ENCODE data around the gene TRAPPC2.
A peak's percentile ranks its signal among the peaks of the same experiment; 100 is the strongest.
"Not testable (repeated sequence)": the region's sequence is repeated elsewhere in the genome, so short reads cannot be mapped to it uniquely, and the experiment has no call there.

TRAPPC2 gene

GRCh38 chrX:13697455-13697854 is 37.0 kb downstream of the TRAPPC2 start:
- no peak for DNase-seq

- DNase-seq, result no peak
Observed at GRCh38 chrX:13695601-13696115, 38.8 kb downstream of the TRAPPC2 start.

GRCh38 chrX:13694983-13695382 is 39.4 kb downstream of the TRAPPC2 start:
- DNase-seq, result no peak

- peak; percentile 6 for DNase-seq
Observed at GRCh38 chrX:13694359-13694758, 40.1 kb downstream of the TRAPPC2 start.

GRCh38 chrX:13693341-13693961 is 41.0 kb downstream of the TRAPPC2 start:
- peak; percentile 48 for DNase-seq

DNA sequence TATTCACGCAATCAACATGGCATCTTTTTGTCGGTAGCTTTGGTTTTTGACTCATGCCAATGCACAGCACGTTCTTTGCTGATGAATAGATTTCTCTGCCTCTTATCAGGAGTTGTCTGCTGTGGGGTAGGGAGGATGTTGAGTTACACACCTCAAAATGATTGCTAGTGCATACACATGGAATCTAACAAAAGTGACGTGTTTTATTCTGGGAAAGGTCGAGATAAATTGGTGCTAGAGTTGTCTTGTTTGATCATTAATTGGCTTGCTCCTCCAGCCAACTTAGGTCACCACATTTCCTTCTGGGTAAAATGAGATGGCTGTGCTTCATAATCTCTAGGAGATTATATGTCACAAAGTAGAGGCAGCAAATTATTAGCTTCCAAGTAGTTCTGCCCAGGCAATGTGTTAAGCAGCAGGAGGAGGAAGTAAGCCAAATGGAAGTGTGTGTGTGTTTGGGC is 41.6 kb downstream of the TRAPPC2 start:
- no peak for DNase-seq

DNA sequence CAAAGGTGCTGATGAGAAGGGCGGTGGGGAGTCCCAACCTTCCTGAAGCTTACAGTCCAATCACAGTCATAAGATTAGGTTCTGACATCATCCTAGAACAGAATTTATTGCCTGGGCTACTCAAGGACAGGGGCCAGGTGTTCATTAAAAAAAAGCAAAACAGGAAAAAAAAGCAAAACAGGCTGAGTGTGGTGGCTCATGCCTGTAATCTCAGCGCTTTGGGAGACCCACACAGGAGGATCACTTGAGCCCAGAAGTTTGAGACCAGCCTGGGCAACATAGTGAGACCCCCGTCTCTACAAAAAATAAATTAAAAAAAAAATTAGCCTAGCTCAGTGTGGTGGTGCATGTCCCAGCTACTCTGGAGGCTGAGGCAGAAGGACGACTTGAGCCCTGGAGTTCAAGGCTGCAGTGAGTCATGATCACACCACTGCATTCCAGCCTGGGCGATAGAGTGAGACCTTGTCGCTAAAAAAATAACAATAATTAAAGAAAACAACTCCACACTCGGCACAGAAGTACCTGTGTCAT is 42.5 kb downstream of the TRAPPC2 start:
- DNase-seq, result no peak

- no peak for DNase-seq
Observed at GRCh38 chrX:13690836-13691235, 43.6 kb downstream of the TRAPPC2 start.

- DNase-seq, result no peak
Observed at GRCh38 chrX:13689741-13690211, 44.6 kb downstream of the TRAPPC2 start.

- no peak for DNase-seq
Observed at GRCh38 chrX:13688958-13689740, 45.3 kb downstream of the TRAPPC2 start, which contains the start of gene RAB9A. RAB9A (plus strand) TSS chrX:13689128; CDS start chrX:13708747, 19,619 bp downstream.

- no peak for DNase-seq
Observed at GRCh38 chrX:13688384-13688957, 45.9 kb downstream of the TRAPPC2 start.

DNA sequence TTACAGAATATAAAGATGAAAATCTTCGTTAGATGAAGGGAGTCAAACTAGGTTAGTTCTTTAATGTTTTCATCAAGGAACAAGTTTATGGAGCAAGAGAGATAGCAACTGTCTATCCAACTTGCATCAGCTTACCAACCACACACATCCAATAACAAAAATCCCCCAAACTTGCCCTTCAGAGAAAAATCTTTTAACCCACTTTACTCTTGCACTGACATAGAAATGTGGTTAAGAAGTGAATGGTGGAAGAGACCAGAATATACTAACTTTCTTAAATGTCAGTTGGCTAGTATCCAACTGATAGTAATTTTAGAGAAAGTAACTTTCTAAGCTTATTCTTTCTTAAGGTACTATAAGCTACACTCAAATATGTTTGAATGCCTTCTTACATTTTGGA is 47.2 kb downstream of the TRAPPC2 start:
- DNase-seq, result no peak

DNA sequence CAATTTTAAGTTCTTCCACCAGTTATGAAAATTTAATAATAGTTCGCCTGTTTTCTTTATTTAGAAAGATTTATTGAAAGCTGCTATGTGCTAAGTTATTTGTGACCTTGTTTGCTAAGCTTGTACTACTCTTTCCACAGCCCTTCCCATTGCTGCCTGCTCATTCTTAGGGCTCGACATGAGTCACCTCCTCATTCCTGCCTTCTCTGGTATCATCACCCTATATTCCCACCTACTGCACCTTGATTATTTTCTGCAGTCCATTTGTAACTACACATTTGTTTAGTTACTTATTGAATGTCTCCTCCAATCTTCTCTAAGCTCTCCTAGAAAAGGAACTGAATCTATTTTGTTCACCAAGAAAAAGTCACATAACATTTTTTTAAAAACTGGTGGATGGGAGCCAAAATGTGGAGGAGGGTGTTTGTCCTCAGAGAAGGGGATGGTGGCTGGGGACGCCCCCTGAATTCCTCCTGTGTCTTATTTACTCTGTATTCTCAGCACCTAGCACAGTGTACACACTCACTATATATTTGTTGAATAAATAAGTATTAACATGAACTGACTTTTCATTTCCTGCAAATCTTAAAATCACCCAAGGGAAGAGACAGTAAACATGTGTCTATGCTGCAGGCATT is 49.2 kb downstream of the TRAPPC2 start:
- DNase-seq, result peak; percentile 40

DNA sequence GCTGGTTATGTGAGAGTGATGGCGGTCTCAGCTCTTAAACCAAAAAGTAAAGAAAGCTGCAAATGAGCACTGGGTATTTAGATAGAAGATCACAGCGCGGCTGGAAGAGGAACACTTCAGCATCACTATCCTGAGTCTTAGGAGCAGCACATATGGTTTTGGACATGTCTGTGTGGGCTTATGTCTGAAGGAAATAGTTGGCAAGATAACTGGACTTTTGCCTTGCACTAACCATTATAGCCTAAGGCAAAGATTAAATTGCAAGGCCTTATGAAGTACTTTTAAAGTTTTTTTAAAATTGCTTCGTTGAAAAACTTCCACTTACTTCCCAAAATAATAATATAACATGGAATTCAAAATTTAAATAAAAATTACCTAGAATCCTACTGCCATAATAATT is 50.1 kb downstream of the TRAPPC2 start:
- no peak for DNase-seq

GRCh38 chrX:13681595-13681994 is 52.8 kb downstream of the TRAPPC2 start:
- DNase-seq, result no peak

DNA sequence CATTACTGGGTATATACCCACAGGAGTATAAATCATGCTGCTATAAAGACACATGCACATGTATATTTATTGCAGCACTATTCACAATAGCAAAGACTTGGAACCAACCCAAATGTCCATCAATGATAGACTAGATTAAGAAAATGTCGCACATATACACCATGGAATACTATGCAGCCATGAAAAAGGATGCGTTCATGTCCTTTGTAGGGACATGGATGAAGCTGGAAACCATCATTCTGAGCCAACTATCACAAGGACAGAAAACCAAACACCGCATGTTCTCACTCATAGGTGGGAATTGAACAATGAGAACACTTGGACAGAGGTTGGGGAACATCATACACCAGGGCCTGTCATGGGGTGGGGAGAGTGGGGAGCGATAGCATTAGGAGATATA is 54.7 kb downstream of the TRAPPC2 start:
- not testable (repeated sequence) for DNase-seq

DNA sequence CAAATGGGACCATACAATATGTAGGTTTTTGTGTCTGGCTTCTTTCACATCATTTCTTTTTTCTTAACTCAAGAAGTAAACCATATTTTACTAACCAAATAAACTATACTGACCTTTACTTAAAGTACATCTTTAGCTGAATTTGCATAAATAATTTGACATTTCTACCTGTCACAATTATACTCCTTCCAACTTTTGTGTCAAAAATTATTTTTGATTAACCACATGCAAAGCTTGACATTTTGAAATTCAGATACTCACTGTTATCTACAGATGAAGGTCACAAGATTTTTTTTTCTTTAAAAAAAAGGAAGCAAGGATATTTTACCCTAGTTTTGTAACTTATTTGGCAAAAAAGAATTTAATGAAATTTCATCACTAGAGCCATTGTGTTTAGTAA is 57.5 kb downstream of the TRAPPC2 start:
- DNase-seq, result no peak

- no peak for DNase-seq
Observed at GRCh38 chrX:13673016-13673415, 61.4 kb downstream of the TRAPPC2 start.

- DNase-seq, result no peak
Observed at GRCh38 chrX:13670197-13670596, 64.2 kb downstream of the TRAPPC2 start.

DNA sequence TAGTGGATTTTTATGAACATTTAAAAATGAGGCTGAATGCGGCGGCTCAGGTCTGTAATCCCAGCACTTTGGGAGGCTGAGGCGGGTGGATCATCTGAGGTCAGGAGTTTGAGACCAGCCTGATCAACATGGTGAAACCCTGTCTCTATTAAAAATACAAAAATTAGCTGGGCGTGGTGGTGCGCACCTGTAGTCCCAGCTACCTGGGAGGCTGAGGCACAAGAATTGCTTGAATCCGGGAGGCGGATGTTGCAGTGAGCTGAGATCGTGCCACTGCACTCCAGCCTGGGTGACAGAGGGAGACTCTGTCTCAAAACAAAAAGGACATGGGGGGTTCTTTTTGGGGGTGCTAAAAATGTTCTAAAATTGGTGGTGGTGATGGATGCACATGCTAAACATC is 64.7 kb downstream of the TRAPPC2 start:
- not testable (repeated sequence) for DNase-seq

DNA sequence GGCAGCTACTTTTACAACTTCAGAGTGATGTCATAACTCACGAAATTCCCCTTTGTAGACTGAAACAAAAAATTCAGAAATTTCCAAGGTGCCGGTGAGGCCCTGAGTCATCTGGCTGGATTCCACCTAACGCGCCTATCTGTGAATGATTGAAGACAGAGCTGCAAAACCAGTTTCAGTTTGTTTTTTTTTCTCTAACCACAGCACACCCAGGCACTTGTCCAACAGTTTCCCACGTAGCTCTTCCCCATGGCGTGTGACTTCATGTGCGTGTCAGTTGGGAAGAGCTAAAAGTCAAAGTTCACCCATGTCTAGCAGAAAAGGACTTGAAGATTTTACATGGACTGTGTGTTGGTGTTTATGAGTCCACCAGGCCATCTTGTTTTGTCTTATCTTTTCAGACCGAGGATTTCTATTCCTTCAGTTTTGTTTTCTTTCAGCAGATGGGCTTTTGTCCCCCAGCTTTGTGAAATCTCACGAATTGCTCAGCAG is 65.1 kb downstream of the TRAPPC2 start:
- peak; percentile 92 for DNase-seq

DNA sequence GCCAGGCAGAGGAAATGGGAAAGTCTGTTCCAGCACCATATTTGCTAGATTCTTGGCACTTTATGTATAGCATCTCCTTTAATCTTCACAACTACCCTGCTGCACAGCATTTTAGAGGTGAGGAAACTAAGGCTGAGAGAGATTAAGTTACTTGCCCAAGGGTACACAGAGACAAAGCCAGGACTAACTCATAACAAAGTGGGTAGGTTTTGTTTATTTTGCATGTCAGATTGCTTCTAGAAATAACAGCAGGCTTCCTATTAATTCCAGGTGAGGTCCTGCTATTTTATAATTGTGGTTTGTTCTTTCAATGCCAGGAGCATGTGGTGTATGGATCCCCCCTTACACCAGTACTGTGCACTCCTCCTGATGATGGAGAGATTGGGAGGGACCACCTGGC is 66.5 kb downstream of the TRAPPC2 start:
- DNase-seq, result no peak

- no peak for DNase-seq
Observed at GRCh38 chrX:13666836-13667235, 67.6 kb downstream of the TRAPPC2 start.

Data from kidney glomerular epithelial cell (primary cell).